ENCODE results near the gene NIFK. TPM values are rescaled to one million over a fixed set of nuclear protein-coding genes. Genes with fewer than 3 reads are reported as not detected.
"Not testable (repeated sequence)": the region's sequence is repeated elsewhere in the genome, so short reads cannot be mapped to it uniquely, and the experiment has no call there.

The NIFK gene
- polyA plus RNA-seq, 1 donor (not counting 4 experiments of a cell fraction or from before 2014, with no cell fraction given), result 60.4 TPM

DNA sequence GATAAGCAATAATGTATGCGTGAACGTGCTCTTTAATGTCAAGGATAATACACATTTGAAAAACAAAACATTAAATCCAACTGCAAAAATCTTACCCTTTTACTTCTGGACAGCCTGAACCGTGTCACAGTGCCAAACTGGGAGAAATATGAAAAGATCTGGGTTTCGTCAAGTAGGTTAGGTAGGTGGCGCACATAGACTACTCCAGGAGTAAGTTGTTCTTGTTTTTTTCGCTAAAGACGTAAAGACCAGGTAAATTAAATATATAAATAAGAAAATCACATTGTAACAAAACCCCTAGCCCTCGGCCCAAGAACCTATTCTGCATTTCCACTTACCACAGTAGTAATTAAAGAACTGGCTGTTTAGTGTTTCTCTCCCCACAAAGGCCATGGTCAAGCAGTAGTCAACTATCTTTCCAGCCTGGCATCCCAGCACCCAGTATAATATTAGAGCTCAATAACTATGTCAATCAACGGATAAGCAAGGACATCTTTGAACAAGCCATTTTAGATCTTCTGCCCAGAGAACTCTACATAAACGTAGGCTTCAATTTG lies 1.1 kb downstream of the NIFK start:
- no peak for TF ChIP-seq EZH2 (IDR thresholded peaks at IDR 0.05; ENCODE audit: low read length)
- TF ChIP-seq, protein P1, sequence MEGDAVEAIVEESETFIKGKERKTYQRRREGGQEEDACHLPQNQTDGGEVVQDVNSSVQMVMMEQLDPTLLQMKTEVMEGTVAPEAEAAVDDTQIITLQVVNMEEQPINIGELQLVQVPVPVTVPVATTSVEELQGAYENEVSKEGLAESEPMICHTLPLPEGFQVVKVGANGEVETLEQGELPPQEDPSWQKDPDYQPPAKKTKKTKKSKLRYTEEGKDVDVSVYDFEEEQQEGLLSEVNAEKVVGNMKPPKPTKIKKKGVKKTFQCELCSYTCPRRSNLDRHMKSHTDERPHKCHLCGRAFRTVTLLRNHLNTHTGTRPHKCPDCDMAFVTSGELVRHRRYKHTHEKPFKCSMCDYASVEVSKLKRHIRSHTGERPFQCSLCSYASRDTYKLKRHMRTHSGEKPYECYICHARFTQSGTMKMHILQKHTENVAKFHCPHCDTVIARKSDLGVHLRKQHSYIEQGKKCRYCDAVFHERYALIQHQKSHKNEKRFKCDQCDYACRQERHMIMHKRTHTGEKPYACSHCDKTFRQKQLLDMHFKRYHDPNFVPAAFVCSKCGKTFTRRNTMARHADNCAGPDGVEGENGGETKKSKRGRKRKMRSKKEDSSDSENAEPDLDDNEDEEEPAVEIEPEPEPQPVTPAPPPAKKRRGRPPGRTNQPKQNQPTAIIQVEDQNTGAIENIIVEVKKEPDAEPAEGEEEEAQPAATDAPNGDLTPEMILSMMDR (optimal IDR thresholded peaks at IDR 0.05 in 1 of 3, IDR thresholded peaks at IDR 0.05 in 1 of 3, conservative IDR thresholded peaks at IDR 0.05 in 1 of 3; ENCODE audit: extremely low read depth in 1 of 3, insufficient read depth in 2 of 3, low read length in 3 of 3), result peak in 2 of 3 experiments; percentile 16 to 25
- dilution Hi-C loops (cut with MboI; ENCODE audit: extremely low pct_ligation_motif_present, low sequenced_read_pairs), result no loop called here
- Histone ChIP-seq H3K9ac (ENCODE audit: control insufficient read depth, extremely low read depth, insufficient read depth, low read length) (peak overlapping the region; percentile 95), H3K4me1 (ENCODE audit: control insufficient read depth, extremely low read depth, insufficient read depth, low read length) (peaks cover 9% of the 10 kb centered on the region), H3K27ac (ENCODE audit: control insufficient read depth, insufficient read depth, low read length) (peak overlapping the region; percentile 85), H3K4me2 (ENCODE audit: control insufficient read depth, extremely low read depth, insufficient read depth, low read depth, low read length) (peak overlapping the region; percentile 91), H3K36me3 (ENCODE audit: control insufficient read depth in 2 of 2, extremely low read depth in 1 of 2, insufficient read depth in 2 of 2, low read length in 2 of 2) (peaks cover 14 to 23% of the 10 kb centered on the region in 2 experiments), H3K9me3 (ENCODE audit: control insufficient read depth, low read depth, low read length) (no peaks in the 10 kb centered on the region), H3K79me2 (ENCODE audit: control insufficient read depth, insufficient read depth, low read length) (peaks cover 55% of the 10 kb centered on the region), H3K9me1 (ENCODE audit: control insufficient read depth, extremely low read depth, insufficient read depth, low read length) (no peaks in the 10 kb centered on the region), H3K27me3 (ENCODE audit: control insufficient read depth, extremely low read depth, insufficient read depth, low read length) (no peaks in the 10 kb centered on the region), H3K4me3 (ENCODE audit: control insufficient read depth in 2 of 3, extremely low read depth in 1 of 3, insufficient read depth in 2 of 3, low read depth in 1 of 3, low read length in 3 of 3) (peak overlapping the region; percentile 80 to 100 (median 100)), H4K20me1 (ENCODE audit: control insufficient read depth, extremely low read depth, insufficient read depth, low read length) (no peaks in the 10 kb centered on the region), H2AFZ (ENCODE audit: control insufficient read depth, low read length) (no peak overlapping the region)
- FAIRE-seq, result no peak
- DNase-seq (ENCODE audit: low read depth, low spot score), result no peak

DNA sequence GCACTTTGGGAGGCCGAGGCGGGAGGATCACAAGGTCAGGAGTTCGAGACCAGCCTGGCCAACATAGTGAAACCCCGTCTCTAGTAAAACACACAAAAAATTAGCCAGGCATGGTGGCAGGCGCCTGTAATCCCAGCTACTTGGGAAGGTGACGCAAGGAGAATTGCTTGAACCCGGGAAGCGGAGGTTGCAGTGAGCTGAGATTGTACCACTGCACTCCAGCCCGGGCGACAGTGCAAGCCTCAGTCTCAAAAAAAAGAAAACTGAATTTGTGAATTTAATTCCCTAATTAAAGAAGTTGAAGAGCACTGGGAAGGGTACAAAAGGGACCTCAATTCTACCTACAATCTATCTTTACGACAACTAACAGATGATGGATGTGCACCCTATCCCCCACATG lies 2.1 kb downstream of the NIFK start:
- H3K9me3 ChIP-seq (ENCODE audit: control insufficient read depth, low read depth, low read length); H3K9me1 ChIP-seq (ENCODE audit: control insufficient read depth, extremely low read depth, insufficient read depth, low read length); H3K4me3 ChIP-seq (ENCODE audit: control insufficient read depth in 2 of 3, extremely low read depth in 1 of 3, insufficient read depth in 2 of 3, low read depth in 1 of 3, low read length in 3 of 3); DNase-seq (ENCODE audit: low read depth, low spot score); H4K20me1 ChIP-seq (ENCODE audit: control insufficient read depth, extremely low read depth, insufficient read depth, low read length); H3K9ac ChIP-seq (ENCODE audit: control insufficient read depth, extremely low read depth, insufficient read depth, low read length); H2AFZ ChIP-seq (ENCODE audit: control insufficient read depth, low read length); dilution Hi-C loops (cut with MboI; ENCODE audit: extremely low pct_ligation_motif_present, low sequenced_read_pairs); FAIRE-seq; H3K27me3 ChIP-seq (ENCODE audit: control insufficient read depth, extremely low read depth, insufficient read depth, low read length); H3K4me1 ChIP-seq (ENCODE audit: control insufficient read depth, extremely low read depth, insufficient read depth, low read length); H3K27ac ChIP-seq (ENCODE audit: control insufficient read depth, insufficient read depth, low read length): not testable (repeated sequence)
- peaks cover 16 to 28% of the 10 kb centered on the region in 2 experiments for H3K36me3 ChIP-seq (ENCODE audit: control insufficient read depth in 2 of 2, extremely low read depth in 1 of 2, insufficient read depth in 2 of 2, low read length in 2 of 2)
- peaks cover 57% of the 10 kb centered on the region for H3K79me2 ChIP-seq (ENCODE audit: control insufficient read depth, insufficient read depth, low read length)
- H3K4me2 ChIP-seq (ENCODE audit: control insufficient read depth, extremely low read depth, insufficient read depth, low read depth, low read length), result peak overlapping the region; percentile 91

DNA sequence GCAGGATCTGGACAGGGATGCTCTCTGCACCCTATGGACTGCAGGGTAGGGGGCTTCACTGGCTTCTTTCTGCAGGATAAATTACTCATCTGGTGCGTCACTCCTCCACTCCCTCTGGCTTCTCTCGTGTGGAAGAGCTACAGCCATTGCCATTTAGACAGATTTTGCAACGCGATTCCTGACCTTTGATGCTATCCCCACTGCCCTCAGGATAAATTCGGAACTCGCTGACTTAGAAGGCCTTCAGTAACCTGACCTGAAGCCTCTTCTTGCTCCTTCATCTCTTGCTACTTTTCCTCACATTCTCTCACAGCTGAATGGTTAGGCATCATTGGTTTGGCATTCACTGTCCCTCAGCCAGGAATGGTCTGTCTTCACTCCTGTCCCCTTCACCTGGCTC lies 5.3 kb downstream of the NIFK start:
- dilution Hi-C loops (cut with MboI; ENCODE audit: extremely low pct_ligation_motif_present, low sequenced_read_pairs), result no loop called here

More for the DNA sequence above, 5.3 kb downstream of the NIFK start:
- TF ChIP-seq EZH2 (IDR thresholded peaks at IDR 0.05; ENCODE audit: low read length), result no peak
- TF ChIP-seq, protein P1 (optimal IDR thresholded peaks at IDR 0.05 in 1 of 3, IDR thresholded peaks at IDR 0.05 in 1 of 3, conservative IDR thresholded peaks at IDR 0.05 in 1 of 3; ENCODE audit: extremely low read depth in 1 of 3, insufficient read depth in 2 of 3, low read length in 3 of 3), result no peak
- H4K20me1 ChIP-seq (ENCODE audit: control insufficient read depth, extremely low read depth, insufficient read depth, low read length), result no peaks in the 10 kb centered on the region
- no peak overlapping the region for H3K4me3 ChIP-seq (ENCODE audit: control insufficient read depth in 2 of 3, extremely low read depth in 1 of 3, insufficient read depth in 2 of 3, low read depth in 1 of 3, low read length in 3 of 3)
- no peaks in the 10 kb centered on the region for H3K9me3 ChIP-seq (ENCODE audit: control insufficient read depth, low read depth, low read length)
- H3K4me2 ChIP-seq (ENCODE audit: control insufficient read depth, extremely low read depth, insufficient read depth, low read depth, low read length), result no peak overlapping the region
- H2AFZ ChIP-seq (ENCODE audit: control insufficient read depth, low read length), result no peak overlapping the region
- H3K4me1 ChIP-seq (ENCODE audit: control insufficient read depth, extremely low read depth, insufficient read depth, low read length), result peaks cover 5% of the 10 kb centered on the region
- H3K79me2 ChIP-seq (ENCODE audit: control insufficient read depth, insufficient read depth, low read length), result peaks cover 55% of the 10 kb centered on the region
- peaks cover 25 to 36% of the 10 kb centered on the region in 2 experiments for H3K36me3 ChIP-seq (ENCODE audit: control insufficient read depth in 2 of 2, extremely low read depth in 1 of 2, insufficient read depth in 2 of 2, low read length in 2 of 2)
- no peak overlapping the region for H3K27ac ChIP-seq (ENCODE audit: control insufficient read depth, insufficient read depth, low read length)
- no peaks in the 10 kb centered on the region for H3K27me3 ChIP-seq (ENCODE audit: control insufficient read depth, extremely low read depth, insufficient read depth, low read length)
- H3K9me1 ChIP-seq (ENCODE audit: control insufficient read depth, extremely low read depth, insufficient read depth, low read length), result no peaks in the 10 kb centered on the region
- DNase-seq (ENCODE audit: low read depth, low spot score), result no peak
- FAIRE-seq, result no peak
- no peak overlapping the region for H3K9ac ChIP-seq (ENCODE audit: control insufficient read depth, extremely low read depth, insufficient read depth, low read length)

Measured in keratinocyte (primary cell).